Fibroblast of villous mesenchyme (primary cell): ENCODE measurements around the gene HIBADH. TPM values are rescaled to one million over a fixed set of nuclear protein-coding genes. Genes with fewer than 3 reads are reported as not detected.
A peak's percentile ranks its signal among the peaks of the same experiment; 100 is the strongest.
"Not testable (repeated sequence)": the region's sequence is repeated elsewhere in the genome, so short reads cannot be mapped to it uniquely, and the experiment has no call there.

Experiments
- DNase-seq: peaks from one replicate; pipeline ENCODE4 v3.0.0-alpha.2; 2010; ENCODE audit warnings: low read depth
- H3K4me3 ChIP-seq: 2 replicates; pipeline ENCODE4 v1.5.1; 2011; ENCODE audit warnings: low read depth, mild to moderate bottlenecking, low read length
- total RNA-seq: library from RNA; depleted of rRNA; stranded (reverse); fragments of >200 nt; gene quantifications from 2 replicates; pipeline ENCODE4 v1.2.3, GENCODE V29; 2012
- TF ChIP-seq, protein P1 (sequence below): IDR thresholded peaks from 2 replicates; pipeline ENCODE4 v1.5.1; 2012; ENCODE audit warnings: low read depth, mild to moderate bottlenecking, low read length; ENCODE audit not compliant: insufficient read depth

Gene HIBADH
- total RNA-seq, 1 donor, result 70.0 TPM

- no peak overlapping the region for H3K4me3 ChIP-seq
- TF ChIP-seq, protein P1, sequence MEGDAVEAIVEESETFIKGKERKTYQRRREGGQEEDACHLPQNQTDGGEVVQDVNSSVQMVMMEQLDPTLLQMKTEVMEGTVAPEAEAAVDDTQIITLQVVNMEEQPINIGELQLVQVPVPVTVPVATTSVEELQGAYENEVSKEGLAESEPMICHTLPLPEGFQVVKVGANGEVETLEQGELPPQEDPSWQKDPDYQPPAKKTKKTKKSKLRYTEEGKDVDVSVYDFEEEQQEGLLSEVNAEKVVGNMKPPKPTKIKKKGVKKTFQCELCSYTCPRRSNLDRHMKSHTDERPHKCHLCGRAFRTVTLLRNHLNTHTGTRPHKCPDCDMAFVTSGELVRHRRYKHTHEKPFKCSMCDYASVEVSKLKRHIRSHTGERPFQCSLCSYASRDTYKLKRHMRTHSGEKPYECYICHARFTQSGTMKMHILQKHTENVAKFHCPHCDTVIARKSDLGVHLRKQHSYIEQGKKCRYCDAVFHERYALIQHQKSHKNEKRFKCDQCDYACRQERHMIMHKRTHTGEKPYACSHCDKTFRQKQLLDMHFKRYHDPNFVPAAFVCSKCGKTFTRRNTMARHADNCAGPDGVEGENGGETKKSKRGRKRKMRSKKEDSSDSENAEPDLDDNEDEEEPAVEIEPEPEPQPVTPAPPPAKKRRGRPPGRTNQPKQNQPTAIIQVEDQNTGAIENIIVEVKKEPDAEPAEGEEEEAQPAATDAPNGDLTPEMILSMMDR, result no peak
- peak; percentile 78 for DNase-seq
These were observed 72.3 kb downstream of the HIBADH start for GRCh38 chr7:27590416-27590815.

- TF ChIP-seq, protein P1, result no peak
- no peak overlapping the region for H3K4me3 ChIP-seq
- no peak for DNase-seq
These were observed 75.3 kb downstream of the HIBADH start for GRCh38 chr7:27587429-27587828.

DNA sequence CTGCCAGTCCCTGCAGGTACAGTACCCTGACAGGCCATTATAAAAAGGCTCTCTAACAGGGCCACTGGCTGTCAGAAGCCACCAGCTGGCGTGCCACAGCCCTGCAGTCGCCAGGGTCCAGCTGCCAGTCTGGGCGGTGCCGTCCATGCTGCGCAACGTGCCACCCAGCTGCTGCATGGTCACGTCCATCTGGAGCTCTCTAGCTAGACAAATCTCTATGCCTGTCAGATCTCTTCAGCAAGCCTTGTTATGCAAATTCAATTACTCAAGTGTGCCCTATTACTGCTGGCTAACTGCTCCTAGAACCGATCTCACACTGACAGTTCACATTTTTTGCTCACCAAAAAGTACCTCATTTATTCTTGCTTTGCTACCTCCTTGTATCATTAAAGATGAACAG is 75.9 kb downstream of the HIBADH start:
- no peak for DNase-seq
- TF ChIP-seq, protein P1, result no peak
- H3K4me3 ChIP-seq, result no peak overlapping the region

- no peak for DNase-seq
- TF ChIP-seq, protein P1, result no peak
- no peak overlapping the region for H3K4me3 ChIP-seq
These were observed 76.8 kb downstream of the HIBADH start for GRCh38 chr7:27585781-27586447.

DNA sequence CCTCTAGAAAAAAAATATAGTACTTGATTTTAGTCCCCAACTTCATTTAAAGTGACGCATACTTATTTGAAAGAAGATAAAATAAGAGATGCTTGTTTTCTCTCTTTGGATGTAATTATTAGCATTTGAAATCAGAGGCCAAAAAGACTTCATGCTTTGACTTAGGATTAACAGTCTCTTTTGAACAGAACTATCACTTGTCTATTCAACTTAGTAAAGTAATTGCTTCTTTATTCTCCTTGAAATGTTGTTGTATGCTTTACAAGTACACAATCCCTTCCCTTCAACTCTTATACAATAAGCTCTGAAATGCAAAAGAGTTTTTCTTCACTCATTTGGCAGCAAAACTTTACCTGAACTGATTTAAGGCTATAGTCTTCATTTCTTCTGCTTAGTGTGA is 80.8 kb downstream of the HIBADH start:
- H3K4me3 ChIP-seq, result no peak overlapping the region
- DNase-seq, result no peak
- TF ChIP-seq, protein P1, result no peak

DNA sequence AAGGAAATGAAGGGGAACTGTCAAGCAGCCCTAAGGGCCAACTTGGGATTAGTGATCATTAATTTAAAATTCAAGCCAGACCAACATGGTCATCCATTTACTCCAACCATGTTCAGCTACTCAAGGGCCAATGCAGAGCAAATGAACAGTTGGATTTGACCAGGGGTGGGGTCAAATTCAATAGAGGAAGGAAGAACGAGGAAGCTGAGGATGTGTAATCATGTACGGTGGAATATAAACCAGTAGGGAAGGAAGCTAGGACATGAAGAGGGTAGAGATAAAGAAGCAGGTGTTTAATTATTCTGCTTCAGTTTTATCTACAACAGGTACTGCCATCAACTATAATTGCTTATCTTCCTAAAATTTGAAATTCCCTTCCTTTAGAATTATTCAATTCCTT is 81.6 kb downstream of the HIBADH start:
- no peak for DNase-seq
- TF ChIP-seq, protein P1, result no peak
- H3K4me3 ChIP-seq, result no peak overlapping the region

- no peak overlapping the region for H3K4me3 ChIP-seq
- TF ChIP-seq, protein P1, result no peak
- no peak for DNase-seq
These were observed 83.1 kb downstream of the HIBADH start for GRCh38 chr7:27579565-27579964.

DNA sequence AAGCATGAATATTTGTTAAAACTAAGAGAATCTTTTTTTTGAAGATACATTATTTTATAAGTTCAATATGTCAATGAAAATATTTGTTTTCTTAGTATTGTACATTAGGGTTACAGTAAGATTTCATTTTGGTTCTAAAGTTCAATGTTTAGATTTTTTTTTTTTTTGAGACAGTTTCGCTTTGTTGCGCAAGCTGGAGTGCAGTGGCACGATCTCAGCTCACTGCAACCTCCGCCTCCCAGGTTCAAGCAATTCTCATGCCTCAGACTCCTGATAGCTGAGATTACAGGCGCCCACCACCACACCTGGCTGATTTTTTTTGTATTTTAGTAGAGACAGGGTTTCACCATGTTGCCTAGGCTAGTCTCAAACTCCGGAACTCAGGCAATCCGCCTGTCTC is 84.5 kb downstream of the HIBADH start:
- not testable (repeated sequence) for DNase-seq, H3K4me3 ChIP-seq
